Cardiac ventricle fibroblast (primary cell): ENCODE results near the gene BEST3. TPM values are rescaled to one million over a fixed set of nuclear protein-coding genes. Genes with fewer than 3 reads are reported as not detected.

Experiments
- total RNA-seq: library from RNA; depleted of rRNA; stranded (reverse); fragments of >200 nt; gene quantifications from 2 replicates; pipeline ENCODE4 v1.2.3, GENCODE V29; 2015

BEST3 gene
- not detected in 2 replicates for total RNA-seq

DNA sequence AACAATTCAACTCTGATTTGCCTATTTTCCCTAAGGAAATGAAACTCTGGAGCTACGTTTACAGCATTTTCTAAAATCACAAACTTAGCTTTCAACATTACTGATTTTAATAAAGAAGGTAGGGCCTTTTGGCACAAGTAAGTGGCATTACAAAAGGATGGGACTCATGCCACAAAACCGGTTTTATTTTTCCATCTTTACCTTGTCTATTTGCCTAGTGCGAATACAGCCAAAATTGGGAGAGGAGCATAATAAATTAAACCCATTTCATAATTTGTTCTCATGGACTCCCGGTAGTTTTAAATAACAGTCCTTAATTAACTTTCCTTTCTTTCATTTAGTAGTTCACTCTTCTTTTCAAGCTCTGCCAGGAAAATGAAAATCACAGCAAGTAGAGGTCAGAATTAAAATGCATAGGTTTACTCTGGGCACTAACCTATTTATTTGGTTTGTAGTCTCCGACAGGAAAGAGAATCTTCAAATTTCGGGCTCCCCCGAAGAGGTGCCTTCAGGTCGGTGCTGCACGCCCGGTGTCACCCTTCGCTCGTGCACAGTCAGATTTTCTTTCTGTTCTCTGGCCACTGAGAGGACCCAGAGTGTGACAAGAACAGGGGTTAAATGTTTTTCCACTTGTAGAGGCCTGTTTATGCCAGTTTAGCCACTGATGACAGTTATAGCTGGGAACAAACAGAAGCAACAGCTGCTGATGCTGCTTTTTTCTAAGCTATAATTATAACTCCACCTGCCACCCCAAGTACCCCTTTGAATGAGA lies at the start of gene BEST3:
Gene BEST3 (minus strand): TSS at position 535 of the 772 bp plus-strand sequence. CDS start 1,505 bp downstream, outside the sequence.

DNA sequence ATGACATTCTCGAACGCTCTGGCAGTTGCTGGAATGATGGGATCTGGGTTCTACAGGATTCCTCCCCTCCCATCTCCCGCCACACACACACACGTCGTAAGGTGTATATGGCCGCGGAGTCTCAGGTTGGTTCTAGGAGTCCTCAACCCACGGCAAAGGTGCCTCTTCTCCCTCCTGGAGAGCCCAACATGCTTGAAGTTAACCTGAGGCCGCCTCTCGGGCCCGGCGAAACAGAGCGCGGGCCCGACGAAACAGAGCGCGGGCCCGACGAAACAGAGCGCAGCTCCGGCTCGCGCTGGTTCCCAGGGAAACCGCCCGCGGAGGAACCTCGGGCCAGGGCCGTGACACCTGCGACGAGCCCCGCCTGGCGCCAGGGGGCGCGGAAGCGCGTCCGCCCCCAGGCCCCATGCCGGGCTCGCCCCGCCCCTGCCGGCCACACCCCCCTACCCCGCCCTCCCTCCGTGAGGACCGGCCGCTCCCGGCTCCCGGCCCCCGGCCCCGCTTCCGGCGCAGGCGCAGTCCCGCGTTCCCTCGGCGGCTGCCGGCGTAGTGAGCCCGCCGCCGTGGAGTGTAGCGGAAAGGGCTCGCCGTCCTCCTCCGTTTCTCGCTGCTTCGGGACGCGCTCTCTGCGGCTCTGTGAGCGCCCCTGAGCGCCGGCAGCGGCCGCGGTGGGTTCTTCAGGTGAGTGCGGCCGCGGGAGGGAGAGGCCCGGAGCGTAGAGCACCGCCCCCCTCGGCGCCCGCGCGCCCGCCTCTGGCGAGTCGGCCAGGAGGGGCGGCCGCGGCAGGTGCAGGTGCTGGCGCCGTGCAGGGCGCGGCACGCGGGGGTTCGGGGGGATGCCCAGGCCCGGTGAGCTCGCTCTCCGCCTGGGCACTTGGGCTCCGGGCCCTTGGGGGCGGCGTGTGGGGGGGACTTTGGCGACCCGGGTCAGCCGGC lies 39.5 kb upstream of the BEST3 start, which contains the start of gene RAB3IP:
Gene RAB3IP (plus strand): TSS at position 510 of the 936 bp plus-strand sequence. CDS start 16,549 bp downstream, outside the sequence.

DNA sequence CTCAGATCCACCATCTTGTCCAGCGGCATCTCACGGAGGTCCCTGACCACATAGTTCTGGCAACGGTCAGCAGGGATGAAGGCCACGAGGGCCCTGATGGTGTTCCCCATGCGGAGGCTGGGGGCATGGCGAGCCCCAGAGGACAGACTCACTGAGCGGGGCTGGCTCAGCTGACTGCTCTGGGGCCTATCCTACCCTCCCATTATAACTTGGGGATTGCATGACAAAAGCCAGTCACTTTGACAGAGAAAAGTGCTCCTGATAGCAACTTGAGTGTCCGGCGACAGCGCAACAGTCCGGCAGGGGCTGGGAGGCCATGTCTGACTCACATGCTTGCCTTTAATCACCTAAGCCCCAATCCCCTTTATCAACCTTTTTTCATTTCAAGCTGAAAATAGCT lies 88.4 kb downstream of the BEST3 start, which contains the start of gene LRRC10:
Gene LRRC10 (minus strand): TSS at position 179 of the 400 bp plus-strand sequence. CDS start 69 bp downstream, at position 110.

Other genes with a start within 250 kb of the BEST3 start
- gene FRS2, start 228.9 kb downstream of the BEST3 start, total RNA-seq, result 37.6 and 41.1 TPM in 2 replicates
- 69.3 and 83.2 TPM in 2 replicates for gene CCT2, start 113.8 kb downstream of the BEST3 start, total RNA-seq
- not detected in 2 replicates for gene LRRC10, start 88.4 kb downstream of the BEST3 start, total RNA-seq
- gene RAB3IP, start 39.6 kb upstream of the BEST3 start, total RNA-seq, result 0.56 and 6.9 TPM in 2 replicates
- 0.06 TPM in 1 of 2 replicates, not detected in the other for gene MYRFL, start 125.9 kb upstream of the BEST3 start, total RNA-seq